HCT116 (cell line): ENCODE results near the gene RSAD2. TPM values are rescaled to one million over a fixed set of nuclear protein-coding genes. Genes with fewer than 3 reads are reported as not detected.
"Not testable (repeated sequence)": the region's sequence is repeated elsewhere in the genome, so short reads cannot be mapped to it uniquely, and the experiment has no call there.

Experiments used
- ATAC-seq: fragments of 200-7000 bp; cut with Tn5 transposase; 2 replicates; pipeline ENCODE4 v1.9.1; 2020; ENCODE audit warnings: mild to moderate bottlenecking, moderate library complexity
- BruUV-seq: library from RNA; stranded (reverse); fragments of 400-500 nt; replicated peaks from 2 replicates; lab custom pipeline; 2021; lab: Mats Ljungman, UMichigan
- CTCF ChIA-PET: fragments of 300-600 bp; sonication (Branson Sonifier 250); formaldehyde crosslinking; loops from one replicate; lab custom pipeline; 2021; ENCODE audit warnings: antibody characterized with exemption; lab: Charles Lee
- POLR2A ChIA-PET: fragments of 300-600, 350-600 bp; sonication (Branson Sonifier 250); formaldehyde crosslinking; loops from one replicate; lab custom pipeline; 2021; ENCODE audit warnings: antibody characterized with exemption; lab: Charles Lee
- RAD21 ChIA-PET, 2 experiments: fragments of 300-600 bp; sonication (Branson Sonifier 250); formaldehyde crosslinking; loops; one replicate each; lab custom pipeline; 2023; ENCODE audit warnings: low total read pairs in 2 of 2; ENCODE audit not compliant: uncharacterized antibody in 2 of 2, unreplicated experiment in 2 of 2, low non-redundant PET in 1 of 2; lab: Charles Lee
- DNase-seq: peaks from one replicate; pipeline ENCODE4 v3.0.0-alpha.2; 2010; ENCODE audit warnings: low read depth, low spot score
- H2AFZ ChIP-seq: fragments of 200-600 bp; shearing (Covaris generic), sonication (generic); 2 replicates; pipeline ENCODE4 v1.6.1; 2017; ENCODE audit warnings: low read depth, mixed run types, mixed read lengths, antibody characterized with exemption, low read length; ENCODE audit not compliant: poor library complexity, severe bottlenecking
- H3K27ac ChIP-seq: 2 replicates; pipeline ENCODE4 v1.5.1; 2012; ENCODE audit warnings: low read depth, low read length
- H3K27me3 ChIP-seq: fragments of 200-600 bp; sonication (generic); 2 replicates; pipeline ENCODE4 v1.6.1; 2016; ENCODE audit warnings: mixed run types, low read length, mixed read lengths; ENCODE audit not compliant: insufficient read depth
- H3K36me3 ChIP-seq, 2 experiments: fragments of 200-500 bp in 1 of 2; fragments of 200-600 bp in 1 of 2; sonication (Bioruptor generic) in 1 of 2; sonication (generic) in 1 of 2; 2 replicates each; pipeline versions ENCODE4 v1.5.1 to v1.6.1; 2014 to 2016; ENCODE audit warnings: low read length in 2 of 2, inconsistent platforms in 1 of 2, mixed read lengths in 1 of 2, mixed run types in 1 of 2; ENCODE audit not compliant: insufficient read depth in 2 of 2, control insufficient read depth in 1 of 2
- H3K4me1 ChIP-seq, 2 experiments: fragments of 200-600 bp in 1 of 2; sonication (generic) in 1 of 2; 2 replicates each; pipeline versions ENCODE4 v1.5.1 to v1.6.1; 2012 to 2017; ENCODE audit warnings: low read length in 2 of 2, inconsistent platforms in 1 of 2, mild to moderate bottlenecking in 1 of 2, mixed read lengths in 1 of 2, mixed run types in 1 of 2, moderate library complexity in 1 of 2; ENCODE audit not compliant: insufficient read depth in 2 of 2, control insufficient read depth in 1 of 2
- H3K4me2 ChIP-seq: fragments of 200-600 bp; sonication (generic); 2 replicates; pipeline ENCODE4 v1.6.1; 2017; ENCODE audit warnings: mixed run types, low read length, mixed read lengths
- H3K4me3 ChIP-seq, 2 experiments: fragments of 200-600 bp in 1 of 2; sonication (generic) in 1 of 2; replicated peaks in 1 of 2; 2 replicates each; pipeline ENCODE4 v1.5.1; 2011 to 2016; ENCODE audit warnings: low read length in 2 of 2, control low read depth in 1 of 2, low read depth in 1 of 2, mild to moderate bottlenecking in 1 of 2, mixed read lengths in 1 of 2, mixed run types in 1 of 2
- H3K79me2 ChIP-seq: fragments of 200-600 bp; sonication (generic); 2 replicates; pipeline ENCODE4 v1.6.1; 2017; ENCODE audit warnings: mild to moderate bottlenecking, mixed run types, low read length, moderate library complexity, mixed read lengths; ENCODE audit not compliant: insufficient read depth
- H3K9ac ChIP-seq: fragments of 200-600 bp; sonication (generic); 2 replicates; pipeline ENCODE4 v1.6.1; 2016; ENCODE audit warnings: low read length, mixed read lengths
- H3K9me2 ChIP-seq: fragments of 200-600 bp; sonication (generic), shearing (Covaris generic); 2 replicates; pipeline ENCODE4 v1.6.1; 2017; ENCODE audit warnings: mixed run types, mild to moderate bottlenecking, moderate library complexity; ENCODE audit not compliant: insufficient read depth
- H3K9me3 ChIP-seq, 2 experiments: fragments of 200-500 bp in 1 of 2; fragments of 200-600 bp in 1 of 2; sonication (Bioruptor generic) in 1 of 2; sonication (generic) in 1 of 2; 2 replicates each; pipeline ENCODE4 v1.6.1; 2014 to 2017; ENCODE audit warnings: low read length in 2 of 2, mixed read lengths in 2 of 2, inconsistent platforms in 1 of 2, low read depth in 1 of 2, mild to moderate bottlenecking in 1 of 2, mixed run types in 1 of 2, moderate library complexity in 1 of 2; ENCODE audit not compliant: control insufficient read depth in 1 of 2, insufficient read depth in 1 of 2
- H4K20me1 ChIP-seq: fragments of 200-600 bp; sonication (generic), shearing (Covaris generic); 2 replicates; pipeline ENCODE4 v1.6.1; 2017; ENCODE audit warnings: mixed run types, mild to moderate bottlenecking, moderate library complexity; ENCODE audit not compliant: insufficient read depth
- CBX3 ChIP-seq: IDR thresholded peaks from 2 replicates; pipeline ENCODE4 v1.6.1; 2012; ENCODE audit warnings: low read depth
- CEBPB ChIP-seq: IDR thresholded peaks from 2 replicates; pipeline ENCODE4 v1.6.1; 2012; ENCODE audit warnings: low read depth
- EGR1 ChIP-seq: IDR thresholded peaks from 2 replicates; pipeline ENCODE4 v1.6.1; 2012; ENCODE audit warnings: low read depth
- ELF1 ChIP-seq: IDR thresholded peaks from 2 replicates; pipeline ENCODE4 v1.6.1; 2012; ENCODE audit warnings: low read depth, borderline replicate concordance
- EZH2 ChIP-seq: fragments of 200-600 bp; sonication (generic); IDR thresholded peaks from 2 replicates; pipeline ENCODE4 v1.6.1; 2017; ENCODE audit warnings: antibody characterized with exemption, mixed run types
- EZH2phosphoT487 ChIP-seq: fragments of 200-600 bp; IDR thresholded peaks from 2 replicates; pipeline ENCODE4 v1.6.1; 2018; ENCODE audit warnings: antibody characterized with exemption, borderline replicate concordance
- JUND ChIP-seq: IDR thresholded peaks from 2 replicates; pipeline ENCODE4 v1.6.1; 2012
- POLR2A ChIP-seq: IDR thresholded peaks from 2 replicates; pipeline ENCODE4 v1.7.0; 2011; ENCODE audit warnings: borderline replicate concordance; ENCODE audit not compliant: insufficient read depth, insufficient read length; ENCODE audit errors: extremely low read depth
- POLR2AphosphoS5 ChIP-seq: IDR thresholded peaks from 2 replicates; pipeline ENCODE4 v1.6.1; 2011; ENCODE audit warnings: mild to moderate bottlenecking, low read depth, low read length, moderate library complexity
- SIN3A ChIP-seq: IDR thresholded peaks from 2 replicates; pipeline ENCODE4 v1.6.1; 2012; ENCODE audit warnings: low read depth
- SP1 ChIP-seq: IDR thresholded peaks from 2 replicates; pipeline ENCODE4 v1.6.1; 2012; ENCODE audit warnings: low read depth
- SRF ChIP-seq: IDR thresholded peaks from 2 replicates; pipeline ENCODE4 v1.6.1; 2012; ENCODE audit warnings: low read depth
- YY1 ChIP-seq: IDR thresholded peaks from 2 replicates; pipeline ENCODE4 v1.6.1; 2011; ENCODE audit warnings: low read length, low read depth, moderate library complexity, mild to moderate bottlenecking; ENCODE audit not compliant: insufficient replicate concordance; ENCODE audit errors: extremely low read depth
- ZFX ChIP-seq: fragments of 450-650 bp; IDR thresholded peaks from 2 replicates; pipeline ENCODE4 v1.6.1; 2017
- ZNF274 ChIP-seq: fragments of 200-500 bp; sonication (Bioruptor generic); IDR thresholded peaks from 2 replicates; pipeline ENCODE4 v1.6.1; 2014; ENCODE audit warnings: mild to moderate bottlenecking, low read depth, low read length, inconsistent platforms
- intact Hi-C: fragments of 100-400 bp; cut with micrococcal nuclease; formaldehyde crosslinking; loops from 2 replicates; pipeline ENCODE4 v1.10.0; 2022
- total RNA-seq: library from RNA; stranded (reverse); gene quantifications from one replicate; pipeline ENCODE4 v1.2.1, GENCODE V29; 2021; ENCODE audit not compliant: unreplicated experiment
- TF ChIP-seq, protein P1 (sequence below): IDR thresholded peaks from 2 replicates; pipeline ENCODE4 v1.6.1; 2012; ENCODE audit warnings: low read depth
- TF ChIP-seq, protein P2 (sequence below), 3 experiments: fragments of 200-600 bp in 1 of 3; sonication (generic) in 1 of 3; IDR thresholded peaks in 2 of 3; conservative IDR thresholded peaks in 1 of 3; 2 replicates each; pipeline ENCODE4 v1.5.1; 2012 to 2017; ENCODE audit warnings: low read depth in 2 of 3, low read length in 2 of 3, antibody characterized with exemption in 1 of 3, borderline replicate concordance in 1 of 3, control low read depth in 1 of 3, mild to moderate bottlenecking in 1 of 3, mixed read lengths in 1 of 3, mixed run types in 1 of 3, moderate library complexity in 1 of 3; ENCODE audit not compliant: insufficient read depth in 1 of 3
- TF ChIP-seq, protein P3 (sequence below): IDR thresholded peaks from 2 replicates; pipeline ENCODE4 v1.6.1; 2012

RSAD2 gene
- total RNA-seq, 1 experiment from 2014 or later, result not detected

DNA sequence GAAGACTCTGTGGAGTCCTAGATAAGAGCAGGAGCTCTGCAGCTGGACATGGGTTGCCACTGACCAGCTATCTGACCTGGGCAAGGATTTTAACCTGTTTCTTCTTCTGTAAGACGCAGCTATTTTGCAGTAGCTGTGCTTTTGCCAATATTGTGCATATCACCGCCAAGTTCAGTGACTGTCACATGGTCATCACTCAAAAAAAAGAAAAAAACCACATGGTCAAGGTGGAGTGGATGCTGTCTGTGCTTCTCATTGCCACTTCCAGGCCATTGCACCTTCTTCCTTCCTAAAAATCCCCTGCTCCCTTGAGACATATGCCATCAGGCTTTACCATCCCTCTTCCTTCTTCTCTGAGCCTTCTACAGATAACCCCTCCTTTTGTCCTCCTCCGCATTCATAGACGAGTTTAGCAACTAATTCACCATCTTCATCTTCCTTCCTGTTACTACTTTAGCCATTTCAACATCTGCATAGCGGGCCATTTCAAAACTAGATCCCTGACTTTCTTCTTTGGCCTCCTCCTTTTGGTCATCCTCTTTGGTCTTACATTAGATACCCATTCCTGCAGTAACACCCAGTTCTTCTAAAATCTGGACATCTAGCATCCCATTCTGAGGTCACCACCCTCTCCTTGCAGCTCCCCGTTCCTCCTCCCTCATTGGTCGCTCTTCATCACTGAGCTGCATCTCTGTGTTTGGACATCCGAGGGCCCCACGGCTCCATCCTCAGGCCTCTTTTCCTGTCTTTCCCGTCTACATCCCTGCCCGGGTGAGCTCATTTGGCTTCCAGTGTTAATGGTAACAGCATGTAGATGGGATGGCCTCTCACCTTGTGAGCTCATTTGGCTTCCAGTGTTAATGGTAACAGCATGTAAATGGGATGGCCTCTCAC lies 57.4 kb downstream of the RSAD2 start:
- peaks cover 13% of the 10 kb centered on the region; the same call in 1 of the 2 replicates for H3K79me2 ChIP-seq
- ATAC-seq, result no peak
- POLR2A ChIA-PET, result no interaction called here
- no peak for TF ChIP-seq SP1
- no peak for TF ChIP-seq CBX3
- no peak for TF ChIP-seq CEBPB
- no peak for TF ChIP-seq EZH2
- TF ChIP-seq POLR2AphosphoS5, result no peak
- no peak for TF ChIP-seq ELF1
- no peak for TF ChIP-seq SRF
- TF ChIP-seq EZH2phosphoT487, result no peak
- TF ChIP-seq, protein P1, sequence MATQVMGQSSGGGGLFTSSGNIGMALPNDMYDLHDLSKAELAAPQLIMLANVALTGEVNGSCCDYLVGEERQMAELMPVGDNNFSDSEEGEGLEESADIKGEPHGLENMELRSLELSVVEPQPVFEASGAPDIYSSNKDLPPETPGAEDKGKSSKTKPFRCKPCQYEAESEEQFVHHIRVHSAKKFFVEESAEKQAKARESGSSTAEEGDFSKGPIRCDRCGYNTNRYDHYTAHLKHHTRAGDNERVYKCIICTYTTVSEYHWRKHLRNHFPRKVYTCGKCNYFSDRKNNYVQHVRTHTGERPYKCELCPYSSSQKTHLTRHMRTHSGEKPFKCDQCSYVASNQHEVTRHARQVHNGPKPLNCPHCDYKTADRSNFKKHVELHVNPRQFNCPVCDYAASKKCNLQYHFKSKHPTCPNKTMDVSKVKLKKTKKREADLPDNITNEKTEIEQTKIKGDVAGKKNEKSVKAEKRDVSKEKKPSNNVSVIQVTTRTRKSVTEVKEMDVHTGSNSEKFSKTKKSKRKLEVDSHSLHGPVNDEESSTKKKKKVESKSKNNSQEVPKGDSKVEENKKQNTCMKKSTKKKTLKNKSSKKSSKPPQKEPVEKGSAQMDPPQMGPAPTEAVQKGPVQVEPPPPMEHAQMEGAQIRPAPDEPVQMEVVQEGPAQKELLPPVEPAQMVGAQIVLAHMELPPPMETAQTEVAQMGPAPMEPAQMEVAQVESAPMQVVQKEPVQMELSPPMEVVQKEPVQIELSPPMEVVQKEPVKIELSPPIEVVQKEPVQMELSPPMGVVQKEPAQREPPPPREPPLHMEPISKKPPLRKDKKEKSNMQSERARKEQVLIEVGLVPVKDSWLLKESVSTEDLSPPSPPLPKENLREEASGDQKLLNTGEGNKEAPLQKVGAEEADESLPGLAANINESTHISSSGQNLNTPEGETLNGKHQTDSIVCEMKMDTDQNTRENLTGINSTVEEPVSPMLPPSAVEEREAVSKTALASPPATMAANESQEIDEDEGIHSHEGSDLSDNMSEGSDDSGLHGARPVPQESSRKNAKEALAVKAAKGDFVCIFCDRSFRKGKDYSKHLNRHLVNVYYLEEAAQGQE, result no peak
- TF ChIP-seq, protein P2, sequence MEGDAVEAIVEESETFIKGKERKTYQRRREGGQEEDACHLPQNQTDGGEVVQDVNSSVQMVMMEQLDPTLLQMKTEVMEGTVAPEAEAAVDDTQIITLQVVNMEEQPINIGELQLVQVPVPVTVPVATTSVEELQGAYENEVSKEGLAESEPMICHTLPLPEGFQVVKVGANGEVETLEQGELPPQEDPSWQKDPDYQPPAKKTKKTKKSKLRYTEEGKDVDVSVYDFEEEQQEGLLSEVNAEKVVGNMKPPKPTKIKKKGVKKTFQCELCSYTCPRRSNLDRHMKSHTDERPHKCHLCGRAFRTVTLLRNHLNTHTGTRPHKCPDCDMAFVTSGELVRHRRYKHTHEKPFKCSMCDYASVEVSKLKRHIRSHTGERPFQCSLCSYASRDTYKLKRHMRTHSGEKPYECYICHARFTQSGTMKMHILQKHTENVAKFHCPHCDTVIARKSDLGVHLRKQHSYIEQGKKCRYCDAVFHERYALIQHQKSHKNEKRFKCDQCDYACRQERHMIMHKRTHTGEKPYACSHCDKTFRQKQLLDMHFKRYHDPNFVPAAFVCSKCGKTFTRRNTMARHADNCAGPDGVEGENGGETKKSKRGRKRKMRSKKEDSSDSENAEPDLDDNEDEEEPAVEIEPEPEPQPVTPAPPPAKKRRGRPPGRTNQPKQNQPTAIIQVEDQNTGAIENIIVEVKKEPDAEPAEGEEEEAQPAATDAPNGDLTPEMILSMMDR (IDR thresholded peaks at IDR 0.05 in 2 of 3, conservative IDR thresholded peaks at IDR 0.05 in 1 of 3; ENCODE audit: borderline replicate concordance in 1 of 3, insufficient read depth in 1 of 3, low read depth in 2 of 3, low read length in 2 of 3), result no peak
- no peak for TF ChIP-seq EGR1
- TF ChIP-seq SIN3A, result no peak
- no peak for TF ChIP-seq ZFX
- no peak for TF ChIP-seq JUND
- no peak for TF ChIP-seq YY1
- TF ChIP-seq ZNF274, result no peak
- TF ChIP-seq, protein P3, sequence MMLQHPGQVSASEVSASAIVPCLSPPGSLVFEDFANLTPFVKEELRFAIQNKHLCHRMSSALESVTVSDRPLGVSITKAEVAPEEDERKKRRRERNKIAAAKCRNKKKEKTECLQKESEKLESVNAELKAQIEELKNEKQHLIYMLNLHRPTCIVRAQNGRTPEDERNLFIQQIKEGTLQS, result no peak
- TF ChIP-seq POLR2A, result no peak
- TF ChIP-seq, all 23 proteins: peak for 0
- Histone ChIP-seq H3K4me1 (no peaks in the 10 kb centered on the region), H3K4me3 (no peak overlapping the region), H3K4me2 (no peak overlapping the region), H3K9ac (no peak overlapping the region), H3K27me3 (no peaks in the 10 kb centered on the region), H3K36me3 (no peaks in the 10 kb centered on the region), H2AFZ (no peak overlapping the region), H3K9me2 (no peaks in the 10 kb centered on the region), H3K9me3 (no peaks in the 10 kb centered on the region), H3K27ac (no peak overlapping the region), H4K20me1 (no peaks in the 10 kb centered on the region)
- no peak for DNase-seq
- ChIA-PET CTCF (no interaction called here), RAD21 (no interaction called here)
- BruUV-seq, result no TSS peak
- intact Hi-C loops, result no loop called here

DNA sequence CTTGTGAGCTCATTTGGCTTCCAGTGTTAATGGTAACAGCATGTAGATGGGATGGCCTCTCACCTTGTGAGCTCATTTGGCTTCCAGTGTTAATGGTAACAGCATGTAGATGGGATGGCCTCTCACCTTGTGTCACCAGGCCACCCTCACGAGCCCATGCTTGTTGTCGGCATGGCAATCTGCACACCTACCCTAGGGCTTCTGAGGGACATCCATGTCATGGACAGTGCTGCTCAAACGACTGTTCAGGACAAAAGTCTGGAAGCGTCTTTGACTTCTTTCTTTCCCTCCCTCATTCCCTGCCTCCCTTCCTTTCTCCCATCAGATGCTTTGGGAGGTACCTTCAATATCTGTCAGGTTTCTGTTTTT lies 58.1 kb downstream of the RSAD2 start:
- H3K4me1 ChIP-seq, RAD21 ChIA-PET, H3K9me3 ChIP-seq, H3K27ac ChIP-seq, H3K9ac ChIP-seq, intact Hi-C loops, H3K4me3 ChIP-seq, ATAC-seq, H3K9me2 ChIP-seq, H3K36me3 ChIP-seq, DNase-seq, H2AFZ ChIP-seq, CTCF ChIA-PET, H3K27me3 ChIP-seq, BruUV-seq, POLR2A ChIA-PET, H4K20me1 ChIP-seq, H3K4me2 ChIP-seq: not testable (repeated sequence)
- H3K79me2 ChIP-seq, result peaks cover 13% of the 10 kb centered on the region; the same call in 1 of the 2 replicates
